ENCODE results near the gene KCNE5.
"Not testable (repeated sequence)": the region's sequence is repeated elsewhere in the genome, so short reads cannot be mapped to it uniquely, and the experiment has no call there.

Gene KCNE5

GRCh38 chrX:109578916-109579315, 46.1 kb downstream of the KCNE5 start:
- CTCF ChIA-PET, result no interaction called here
- H3K27ac ChIP-seq, result no peak overlapping the region
- no peak for DNase-seq (ENCODE audit: low spot score)
- POLR2A ChIA-PET (ENCODE audit: low non-redundant PET), result no interaction called here
- no peak for TF ChIP-seq CTCF (conservative IDR thresholded peaks at IDR 0.05; ENCODE audit: low read depth)

- DNase-seq (ENCODE audit: low spot score), result no peak
- TF ChIP-seq CTCF (conservative IDR thresholded peaks at IDR 0.05; ENCODE audit: low read depth), result no peak
- ChIA-PET POLR2A (ENCODE audit: low non-redundant PET) (no interaction called here), CTCF (no interaction called here)
- H3K27ac ChIP-seq, result no peak overlapping the region
Measured at GRCh38 chrX:109577055-109577454, 47.9 kb downstream of the KCNE5 start.

- DNase-seq (ENCODE audit: low spot score); H3K27ac ChIP-seq; CTCF ChIA-PET; POLR2A ChIA-PET (ENCODE audit: low non-redundant PET): not testable (repeated sequence)
Measured at GRCh38 chrX:109576083-109576482, 48.9 kb downstream of the KCNE5 start.
